ENCODE results near the gene FITM2.
A peak's percentile ranks its signal among the peaks of the same experiment; 100 is the strongest.

Gene FITM2

DNA sequence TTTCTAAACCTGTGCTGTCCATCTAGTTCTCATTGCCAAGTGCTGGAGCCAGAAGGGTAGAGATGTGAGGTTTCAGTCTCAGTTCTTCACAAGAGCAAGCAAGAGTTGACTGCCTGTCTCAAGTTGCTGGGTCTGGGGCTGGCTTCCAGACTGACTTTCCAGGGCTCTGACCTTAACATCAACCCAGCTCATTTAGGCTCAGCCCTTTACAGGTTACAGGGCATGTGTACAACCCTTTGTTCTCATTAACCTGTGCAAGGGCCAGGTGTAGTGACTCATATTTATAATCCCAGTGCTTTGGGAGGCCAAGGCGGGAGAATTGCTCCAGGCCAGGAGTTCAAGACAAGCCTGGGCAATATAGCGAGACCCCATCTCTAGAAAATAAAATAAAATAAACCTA, 30.6 kb downstream of the FITM2 start:
- DNase-seq (ENCODE audit: low read depth in 2 of 2): no peak

DNA sequence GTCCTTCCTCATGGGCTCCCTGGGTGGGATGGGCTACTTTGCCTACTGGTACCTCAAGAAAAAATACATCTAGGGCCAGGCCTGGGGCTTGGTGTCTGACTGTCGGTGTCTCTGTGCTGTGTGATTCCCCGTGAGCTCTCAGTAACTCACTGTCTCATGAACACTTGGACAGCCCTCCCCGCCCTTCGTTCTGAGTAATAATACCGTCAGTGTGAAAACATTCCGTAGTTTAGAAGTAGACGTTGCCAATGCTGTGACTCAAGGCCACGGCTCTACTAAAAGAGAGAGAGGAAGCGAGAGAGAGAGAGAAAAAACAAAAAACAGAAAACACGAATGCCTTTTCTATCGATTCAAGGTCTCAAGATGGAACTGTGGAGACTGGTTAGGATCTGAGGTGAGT, 31.8 kb downstream of the FITM2 start:
- peak; percentile 13 to 31 for DNase-seq (ENCODE audit: low read depth in 2 of 2)

DNA sequence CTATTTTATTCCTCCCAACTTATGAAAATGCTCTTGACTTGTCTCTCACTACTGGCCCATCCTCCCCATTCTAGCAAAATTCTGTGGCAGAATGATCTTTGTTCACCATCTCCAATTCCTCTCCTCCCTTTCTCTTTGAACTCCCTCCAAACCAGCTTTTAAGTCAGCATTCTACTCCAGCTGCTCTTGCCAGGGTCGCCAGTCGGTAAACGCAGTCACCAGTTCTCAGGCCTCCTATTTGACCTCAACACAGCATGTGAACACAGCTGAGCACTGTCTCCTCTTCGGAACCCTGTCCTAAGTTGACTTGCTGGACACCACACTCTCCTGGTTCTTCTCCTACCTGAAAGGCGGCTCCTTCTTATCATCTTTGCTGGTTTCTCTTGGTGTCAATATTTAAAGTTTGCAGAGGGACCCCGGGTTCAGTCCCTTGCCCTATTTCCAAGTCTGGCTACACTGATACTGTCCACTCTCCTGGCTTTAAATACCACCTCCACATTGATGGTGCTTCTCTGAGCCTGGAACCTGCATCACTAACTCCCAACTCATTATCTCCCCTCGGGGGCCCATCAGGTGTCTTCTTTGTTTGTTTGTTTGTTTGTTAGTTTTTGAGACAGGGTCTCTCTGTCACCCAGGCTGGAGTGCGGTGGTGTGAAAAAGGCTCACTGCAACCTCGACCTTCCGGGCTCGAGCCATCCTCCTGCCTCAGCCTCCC, 36.5 kb downstream of the FITM2 start:
- no peak for DNase-seq (ENCODE audit: low read depth in 2 of 2)

DNA sequence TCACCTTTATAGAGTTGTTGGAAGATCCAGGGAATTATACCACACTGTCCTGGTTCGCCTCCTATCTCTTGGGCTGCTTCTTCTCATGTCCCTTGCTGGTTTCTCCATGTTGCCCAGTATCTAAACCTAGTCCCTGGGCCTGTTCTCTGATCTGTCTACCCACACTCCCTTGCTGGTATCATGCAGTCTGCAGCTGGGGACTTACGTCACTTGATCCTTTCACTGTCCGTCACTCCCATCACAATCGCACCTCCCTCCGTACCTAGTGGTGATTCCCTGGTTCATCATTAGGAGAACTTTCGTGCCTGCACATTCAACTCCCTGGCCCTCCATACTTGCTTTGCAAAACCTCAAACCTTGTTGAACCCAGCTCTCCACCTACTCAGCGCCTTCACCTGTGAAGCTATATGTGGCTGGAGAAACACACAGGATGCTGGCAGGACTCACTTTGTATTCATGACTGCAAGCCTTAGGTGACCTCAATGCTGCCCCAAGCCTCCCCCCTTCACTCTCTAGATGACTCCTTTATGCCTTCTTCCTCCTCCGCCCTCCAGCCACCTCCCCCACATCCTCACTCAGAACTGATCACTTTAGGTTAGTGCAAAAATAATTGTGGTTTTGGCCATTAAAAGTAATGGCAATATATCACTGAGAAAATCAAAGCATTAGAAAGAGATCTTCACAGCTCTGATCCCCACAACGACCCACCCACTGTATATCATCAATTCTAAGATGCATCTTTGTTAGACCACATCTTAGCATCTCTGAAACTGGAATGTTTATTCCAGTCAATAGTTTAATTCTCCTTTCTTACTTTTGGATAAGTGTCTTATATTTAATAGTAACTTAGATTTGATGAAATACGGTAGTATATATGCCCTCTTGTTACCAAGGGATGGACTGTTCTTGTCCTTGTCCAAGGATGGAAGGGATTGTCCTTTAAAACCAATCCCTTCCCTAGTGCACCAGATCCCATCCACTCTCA, 37.5 kb downstream of the FITM2 start:
- DNase-seq (ENCODE audit: low read depth in 2 of 2): no peak

DNA sequence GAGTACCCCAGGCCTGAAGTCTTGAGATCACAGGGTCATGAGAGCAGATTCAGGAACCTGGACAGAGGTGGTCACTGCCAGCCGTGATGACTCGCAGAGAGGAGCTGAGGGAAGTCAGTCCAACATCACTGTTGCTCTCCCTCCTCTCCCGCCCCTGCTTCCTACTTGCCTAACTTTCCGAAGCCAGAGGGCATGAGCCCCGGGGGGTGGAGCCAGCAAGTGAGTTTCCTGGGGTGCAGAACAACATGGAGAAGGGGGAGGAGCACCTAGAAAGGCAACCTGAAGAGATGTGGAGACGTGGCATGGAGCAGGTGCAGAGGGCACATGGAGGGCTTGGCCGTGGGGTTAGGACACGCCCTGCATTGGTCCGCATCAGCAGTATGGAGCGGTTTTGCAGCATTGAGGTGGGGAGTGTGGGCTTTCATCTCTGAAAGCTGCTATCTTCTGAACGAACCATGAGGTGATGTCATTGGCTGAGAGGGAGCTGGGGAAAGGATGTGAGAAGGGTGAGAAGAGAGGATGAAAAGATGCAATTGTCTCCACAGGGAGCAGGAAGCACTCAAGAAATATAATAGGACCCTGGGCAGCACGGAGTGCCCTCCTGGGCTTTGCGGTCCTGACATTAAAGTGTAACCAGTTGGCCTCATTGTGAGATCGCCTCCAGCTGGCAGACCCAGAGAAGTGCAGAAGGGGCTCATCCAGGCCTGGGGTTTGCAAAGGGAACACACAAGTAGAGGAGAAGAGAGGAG, 38.9 kb downstream of the FITM2 start:
- DNase-seq (ENCODE audit: low read depth in 2 of 2): no peak

DNA sequence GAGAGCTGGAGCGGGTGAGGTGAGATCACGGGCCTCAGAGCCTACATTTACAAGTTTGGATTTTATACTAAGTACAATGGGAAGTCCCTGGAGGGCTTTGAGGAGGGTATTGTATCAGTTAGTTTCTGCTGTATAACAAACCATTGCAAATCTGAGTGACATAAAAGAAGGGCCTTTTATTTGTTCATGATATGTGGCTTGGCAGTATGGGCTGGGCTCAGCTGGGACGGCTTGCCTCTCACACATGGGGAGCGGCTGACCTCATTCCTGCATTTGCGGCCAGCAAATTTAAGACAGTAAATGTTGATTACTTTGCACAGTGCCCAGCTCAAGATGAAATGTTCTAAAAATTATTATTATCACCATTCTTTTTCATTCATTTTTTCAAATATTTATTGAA, 42.2 kb downstream of the FITM2 start:
- DNase-seq (ENCODE audit: low read depth in 2 of 2): no peak

DNA sequence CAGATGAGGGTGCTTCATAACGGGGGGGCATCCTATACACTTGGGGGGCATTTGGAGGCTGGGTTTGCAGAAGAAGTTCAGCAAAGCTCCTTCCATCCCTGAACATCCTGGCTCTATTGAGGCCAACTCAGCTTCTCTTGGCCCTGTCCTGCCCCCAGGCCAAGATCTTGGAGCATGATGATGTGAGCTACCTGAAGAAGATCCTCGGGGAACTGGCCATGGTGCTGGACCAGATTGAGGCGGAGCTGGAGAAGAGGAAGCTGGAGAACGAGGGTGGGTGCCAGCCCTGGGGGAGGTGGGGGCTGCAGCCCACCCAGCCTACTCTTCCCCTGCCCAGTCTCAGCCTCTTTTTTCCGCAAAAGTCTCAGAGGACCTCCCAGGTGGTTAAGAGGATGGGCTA, 46.7 kb downstream of the FITM2 start:
- DNase-seq (ENCODE audit: low read depth in 2 of 2): no peak

DNA sequence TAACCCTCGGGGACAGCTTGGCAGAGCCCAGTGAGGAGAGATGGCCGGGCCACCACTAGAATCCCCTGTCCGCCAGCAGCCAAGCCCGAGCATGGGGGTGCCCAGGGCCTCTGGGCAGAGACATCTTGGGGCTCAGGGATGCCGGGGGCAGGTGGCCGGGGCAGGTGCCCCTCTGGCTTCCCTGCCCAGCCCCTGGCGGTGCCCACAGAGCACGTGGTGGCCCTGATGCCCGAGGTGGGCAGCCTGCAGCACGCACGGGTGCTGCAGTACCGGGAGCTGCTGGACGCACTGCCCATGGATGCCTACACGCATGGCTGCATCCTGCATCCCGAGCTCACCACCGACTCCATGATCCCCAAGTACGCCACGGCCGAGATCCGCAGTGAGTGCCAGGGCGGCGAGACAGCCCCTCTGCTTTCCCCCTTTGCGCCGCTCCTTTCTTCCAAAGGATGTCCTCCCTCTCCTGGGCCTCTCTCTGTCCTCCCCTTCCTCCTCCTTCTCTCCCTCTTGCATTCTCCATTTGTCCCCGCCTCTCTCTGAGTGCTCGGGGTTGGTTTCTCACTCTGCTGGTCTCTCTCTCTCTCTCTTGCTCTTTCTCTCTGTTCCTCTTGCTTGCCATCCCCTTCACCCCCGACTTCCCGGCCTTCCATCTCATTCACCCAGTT, 52.6 kb downstream of the FITM2 start:
- DNase-seq (ENCODE audit: low read depth in 2 of 2): no peak

DNA sequence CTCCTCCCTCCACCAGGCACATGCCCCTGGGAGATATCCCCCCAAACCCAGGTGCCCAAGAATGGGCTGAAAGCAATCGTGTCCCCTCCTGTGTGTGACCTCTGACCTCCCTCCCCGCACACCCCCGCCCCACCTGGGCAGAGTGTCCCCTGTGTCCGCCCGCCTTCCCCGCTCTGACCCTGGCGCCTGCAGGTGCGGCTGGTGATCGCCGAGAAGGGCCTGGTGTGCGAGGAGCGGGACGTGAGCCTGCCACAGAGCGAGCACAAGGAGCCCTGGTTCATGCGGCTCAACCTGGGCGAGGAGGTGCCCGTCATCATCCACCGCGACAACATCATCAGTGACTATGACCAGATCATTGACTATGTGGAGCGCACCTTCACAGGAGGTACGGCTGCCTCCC, 54.0 kb downstream of the FITM2 start:
- DNase-seq (ENCODE audit: low read depth in 2 of 2): no peak

DNA sequence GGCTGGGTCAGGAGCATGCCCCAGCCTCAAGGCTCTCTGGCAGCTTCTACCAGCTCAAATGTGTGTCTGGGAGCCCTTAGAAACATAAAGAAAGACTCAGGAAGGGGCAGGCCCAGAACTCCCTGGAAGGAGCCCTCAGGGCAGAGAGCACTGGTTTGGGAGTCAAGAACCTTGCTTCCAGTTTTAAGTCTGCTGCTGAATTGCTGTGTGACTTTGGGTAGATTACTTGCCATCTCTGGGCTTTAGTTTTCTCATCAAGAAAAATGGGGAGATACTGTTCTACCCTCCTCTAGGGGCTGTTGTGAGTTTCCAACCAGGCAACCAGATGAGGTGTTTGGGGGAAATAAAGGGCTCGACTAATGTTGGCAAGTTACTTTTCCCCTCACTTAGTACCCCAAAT, 55.1 kb downstream of the FITM2 start:
- no peak for DNase-seq (ENCODE audit: low read depth in 2 of 2)

DNA sequence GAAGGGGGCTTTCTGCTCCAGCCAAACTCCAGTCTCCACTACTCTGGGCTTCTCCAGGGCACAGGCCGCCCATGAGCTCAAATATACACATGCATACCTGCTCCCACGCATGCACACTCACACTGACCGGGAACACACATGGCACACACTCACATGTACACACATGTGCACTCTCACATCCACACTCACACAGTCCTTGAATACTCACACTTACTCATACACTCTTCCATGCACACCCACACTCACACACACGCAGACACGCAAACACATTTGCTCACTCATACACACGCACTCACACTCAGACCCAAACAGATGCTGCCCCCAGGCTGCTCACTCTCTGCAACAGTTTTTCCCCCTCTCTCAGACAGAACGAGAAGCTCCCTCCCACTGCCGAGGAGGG, 56.9 kb downstream of the FITM2 start:
- no peak for DNase-seq (ENCODE audit: low read depth in 2 of 2)

DNA sequence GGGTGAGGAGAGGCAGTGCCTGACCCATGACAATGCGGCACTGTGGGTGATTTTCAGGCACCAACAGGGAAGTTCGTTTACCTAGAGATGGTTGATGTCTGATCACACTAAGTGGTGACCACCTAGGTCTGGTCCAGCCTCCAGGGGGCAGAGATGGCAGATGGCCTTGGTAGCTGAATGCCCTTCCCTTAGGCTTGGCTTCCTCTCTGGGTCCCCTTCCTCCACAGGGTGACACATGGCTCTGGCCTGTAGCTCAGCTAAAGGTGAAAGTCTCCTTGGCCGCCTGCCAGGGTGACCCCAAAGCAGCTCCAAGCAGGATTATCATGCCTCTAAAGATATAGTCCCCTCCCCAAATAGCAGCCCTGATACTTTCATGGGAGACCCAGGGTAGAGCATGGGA, 57.5 kb downstream of the FITM2 start:
- DNase-seq (ENCODE audit: low read depth in 2 of 2): no peak
